Stimulated activated CD8-positive, alpha-beta memory T cell treated with anti-CD3 and anti-CD28 coated beads, Interleukin-7, amount 100 ng/mL, for 24 hours (primary cell): ENCODE results near the gene LSR.
A peak's percentile ranks its signal among the peaks of the same experiment; 100 is the strongest.
"Not testable (repeated sequence)": the region's sequence is repeated elsewhere in the genome, so short reads cannot be mapped to it uniquely, and the experiment has no call there.

Experiments
- DNase-seq: peaks from one replicate; pipeline ENCODE4 v3.0.0-alpha.2; 2020; ENCODE audit warnings: low read depth

The LSR gene

DNA sequence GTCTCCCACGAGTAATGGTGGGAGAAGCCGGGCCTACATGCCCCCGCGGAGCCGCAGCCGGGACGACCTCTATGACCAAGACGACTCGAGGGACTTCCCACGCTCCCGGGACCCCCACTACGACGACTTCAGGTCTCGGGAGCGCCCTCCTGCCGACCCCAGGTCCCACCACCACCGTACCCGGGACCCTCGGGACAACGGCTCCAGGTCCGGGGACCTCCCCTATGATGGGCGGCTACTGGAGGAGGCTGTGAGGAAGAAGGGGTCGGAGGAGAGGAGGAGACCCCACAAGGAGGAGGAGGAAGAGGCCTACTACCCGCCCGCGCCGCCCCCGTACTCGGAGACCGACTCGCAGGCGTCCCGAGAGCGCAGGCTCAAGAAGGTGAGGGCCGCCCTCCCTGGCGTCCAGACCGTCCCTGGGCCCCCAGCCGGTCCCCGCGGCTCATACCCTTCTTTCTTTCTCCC is 18.6 kb downstream of the LSR start:
- peak; percentile 33 for DNase-seq

DNA sequence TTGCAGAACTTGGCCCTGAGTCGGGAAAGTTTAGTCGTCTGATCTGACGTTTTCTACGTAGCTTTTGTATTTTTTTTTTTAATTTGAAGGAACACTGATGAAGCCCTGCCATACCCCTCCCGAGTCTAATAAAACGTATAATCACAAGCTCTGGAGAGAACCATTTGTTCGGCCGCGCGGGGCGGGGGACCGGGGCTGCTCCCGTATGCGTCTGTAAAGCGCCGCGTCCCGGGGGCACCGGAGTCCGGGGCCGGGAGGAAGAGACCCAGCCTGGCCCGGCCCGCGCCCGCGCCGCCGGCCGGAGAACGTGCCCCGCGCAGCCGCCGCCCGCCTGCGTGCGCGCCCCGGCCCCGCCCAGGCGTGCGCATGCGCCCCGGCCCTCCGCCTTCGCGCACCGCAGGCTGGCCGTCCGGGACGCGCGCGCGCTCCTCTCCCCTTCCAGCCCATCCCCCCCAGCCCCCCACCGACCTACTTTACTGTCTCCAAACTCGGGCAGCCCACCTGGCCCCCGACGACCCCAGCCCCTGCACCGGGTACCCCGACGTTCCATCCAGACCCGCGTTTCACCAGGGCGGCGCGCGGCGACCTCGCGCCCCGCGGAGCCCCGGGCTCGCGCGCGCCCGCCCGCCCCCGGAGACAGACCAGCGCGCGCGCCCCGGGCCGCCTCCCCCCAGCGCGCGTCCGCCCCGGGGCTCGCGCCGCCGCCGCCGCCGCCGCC is 19.2 kb downstream of the LSR start:
- peak; percentile 48 for DNase-seq

DNA sequence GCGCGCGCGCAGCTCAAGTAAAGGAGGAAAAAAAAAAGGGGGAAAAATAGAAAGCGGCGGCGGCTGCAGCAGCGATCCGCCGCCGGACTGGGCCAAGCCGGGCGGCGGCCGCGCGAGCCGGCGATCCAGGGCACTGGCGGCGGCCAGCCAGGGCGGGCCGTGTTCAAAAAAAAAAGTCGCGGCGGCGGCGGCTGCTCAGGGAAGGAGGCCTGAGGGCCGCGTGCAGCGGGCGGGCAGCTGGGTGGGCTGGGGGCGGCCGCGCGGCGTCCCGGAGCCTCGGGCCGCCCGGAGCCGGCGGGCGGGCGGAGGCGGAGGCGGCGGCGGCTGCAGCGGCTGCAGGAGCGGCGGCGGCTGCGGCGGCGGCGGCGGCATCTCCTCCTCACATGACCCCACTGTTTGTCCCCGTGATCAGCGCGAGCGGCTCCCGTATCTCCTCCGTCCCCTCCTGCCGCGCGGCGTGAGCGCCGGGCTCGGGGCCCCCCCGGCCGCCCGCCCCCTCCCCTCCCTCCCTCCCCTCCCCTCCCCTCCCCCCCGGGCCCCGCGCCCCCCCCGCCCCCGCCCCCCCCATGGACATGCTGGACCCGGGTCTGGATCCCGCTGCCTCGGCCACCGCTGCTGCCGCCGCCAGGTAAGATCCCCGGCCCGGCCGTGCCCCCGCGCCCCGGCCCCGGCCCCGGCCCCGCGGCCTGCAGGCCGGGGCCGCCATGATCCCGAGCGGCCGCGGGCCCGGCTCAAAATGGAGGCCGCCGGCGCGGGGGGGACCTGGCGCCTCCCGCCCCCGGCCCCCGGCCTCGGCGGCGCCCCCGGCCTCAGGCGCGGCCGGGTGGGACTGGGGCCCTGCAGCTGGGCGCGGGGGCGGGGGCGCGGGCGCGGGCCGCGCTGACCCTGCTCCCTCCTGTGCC is 20.0 kb downstream of the LSR start, which contains the start of gene USF2:
TSS of gene USF2 (plus strand) at position 427 of the 902 bp plus-strand sequence. CDS start at position 567, 140 bp downstream.
- no peak for DNase-seq

DNA sequence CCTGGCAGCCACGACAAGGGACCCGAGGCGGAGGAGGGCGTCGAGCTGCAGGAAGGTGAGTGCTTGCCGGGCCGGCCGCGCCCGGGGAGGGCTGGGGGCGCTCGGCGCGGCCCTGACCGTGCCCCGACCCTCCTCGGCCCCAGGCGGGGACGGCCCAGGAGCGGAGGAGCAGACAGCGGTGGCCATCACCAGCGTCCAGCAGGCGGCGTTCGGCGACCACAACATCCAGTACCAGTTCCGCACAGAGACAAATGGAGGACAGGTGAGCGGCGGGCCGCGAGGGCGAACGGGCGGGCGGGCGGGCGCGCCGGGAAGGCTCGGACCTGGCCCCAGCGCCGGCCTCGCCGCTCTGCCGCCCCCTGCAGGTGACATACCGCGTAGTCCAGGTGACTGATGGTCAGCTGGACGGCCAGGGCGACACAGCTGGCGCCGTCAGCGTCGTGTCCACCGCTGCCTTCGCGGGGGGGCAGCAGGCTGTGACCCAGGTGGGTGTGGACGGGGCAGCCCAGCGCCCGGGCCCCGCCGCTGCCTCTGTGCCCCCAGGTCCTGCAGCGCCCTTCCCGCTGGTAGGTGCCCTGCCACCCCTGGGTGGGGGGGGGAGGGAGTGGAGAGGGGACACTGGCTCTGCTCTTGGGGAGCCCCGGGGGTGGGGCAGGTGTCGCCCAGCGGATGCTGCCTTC is 20.8 kb downstream of the LSR start:
- DNase-seq = peak; percentile 43

DNA sequence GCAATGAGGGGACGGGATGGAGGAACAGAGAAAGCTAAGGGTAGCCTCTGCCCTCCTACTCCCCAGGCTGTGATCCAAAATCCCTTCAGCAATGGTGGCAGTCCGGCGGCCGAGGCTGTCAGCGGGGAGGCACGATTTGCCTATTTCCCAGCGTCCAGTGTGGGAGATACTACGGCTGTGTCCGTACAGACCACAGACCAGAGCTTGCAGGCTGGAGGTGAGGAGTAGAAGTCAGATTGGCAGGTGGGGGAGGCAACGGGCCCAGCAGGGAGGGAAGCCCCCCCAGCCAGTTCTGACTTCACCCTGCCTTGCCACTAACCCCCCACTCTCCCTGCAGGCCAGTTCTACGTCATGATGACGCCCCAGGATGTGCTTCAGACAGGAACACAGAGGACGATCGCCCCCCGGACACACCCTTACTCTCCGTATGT is 21.6 kb downstream of the LSR start:
- no peak for DNase-seq

DNA sequence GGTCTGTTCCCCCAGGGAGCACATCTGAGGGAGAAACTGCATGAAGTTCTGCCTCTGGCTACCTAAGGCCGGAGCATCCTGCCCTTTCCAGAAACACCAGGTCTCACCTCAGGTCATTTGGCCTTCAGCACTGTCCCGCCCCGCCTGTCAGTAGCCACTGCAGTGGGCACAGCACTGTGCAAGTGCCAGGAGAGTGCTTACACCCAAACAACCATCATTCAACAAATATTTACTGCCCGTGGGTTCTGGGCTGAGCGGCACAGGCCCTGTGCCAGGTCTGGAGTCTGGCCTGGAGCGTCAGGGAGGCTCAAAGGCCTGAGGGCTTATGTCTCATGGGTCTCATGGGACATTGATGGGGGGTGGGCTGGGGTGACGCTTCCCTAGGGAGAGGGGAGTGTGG is 22.7 kb downstream of the LSR start:
- DNase-seq = no peak

DNA sequence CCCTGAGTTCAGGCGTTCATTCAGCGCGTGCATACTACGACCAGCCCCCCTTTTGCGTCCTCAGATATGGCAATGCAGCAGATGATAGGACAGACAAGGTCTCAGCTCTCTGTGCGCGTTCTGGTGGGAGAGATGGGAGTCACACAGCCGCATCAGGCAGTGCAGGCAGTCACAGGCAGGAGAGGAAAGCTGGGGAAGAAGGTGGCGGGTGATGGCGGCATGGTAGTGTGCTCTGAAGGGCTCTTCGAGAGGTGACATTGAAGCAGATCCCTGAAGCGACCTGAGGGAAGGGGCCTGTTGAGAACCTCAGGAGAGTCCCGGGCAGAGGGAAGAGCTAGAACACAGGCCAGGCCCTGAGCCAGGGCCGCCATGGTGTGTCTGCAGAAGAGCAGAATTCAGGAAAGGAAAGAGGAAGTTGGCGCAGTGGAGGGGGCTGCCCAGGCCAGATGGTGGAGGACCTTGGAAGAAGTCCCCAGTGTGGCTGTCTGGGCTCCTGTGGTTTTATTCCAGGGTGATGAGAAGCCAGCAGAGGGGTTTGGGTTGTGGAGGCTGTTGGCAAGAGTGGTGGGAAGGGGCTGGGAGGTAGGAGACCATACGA is 23.4 kb downstream of the LSR start:
- no peak for DNase-seq

DNA sequence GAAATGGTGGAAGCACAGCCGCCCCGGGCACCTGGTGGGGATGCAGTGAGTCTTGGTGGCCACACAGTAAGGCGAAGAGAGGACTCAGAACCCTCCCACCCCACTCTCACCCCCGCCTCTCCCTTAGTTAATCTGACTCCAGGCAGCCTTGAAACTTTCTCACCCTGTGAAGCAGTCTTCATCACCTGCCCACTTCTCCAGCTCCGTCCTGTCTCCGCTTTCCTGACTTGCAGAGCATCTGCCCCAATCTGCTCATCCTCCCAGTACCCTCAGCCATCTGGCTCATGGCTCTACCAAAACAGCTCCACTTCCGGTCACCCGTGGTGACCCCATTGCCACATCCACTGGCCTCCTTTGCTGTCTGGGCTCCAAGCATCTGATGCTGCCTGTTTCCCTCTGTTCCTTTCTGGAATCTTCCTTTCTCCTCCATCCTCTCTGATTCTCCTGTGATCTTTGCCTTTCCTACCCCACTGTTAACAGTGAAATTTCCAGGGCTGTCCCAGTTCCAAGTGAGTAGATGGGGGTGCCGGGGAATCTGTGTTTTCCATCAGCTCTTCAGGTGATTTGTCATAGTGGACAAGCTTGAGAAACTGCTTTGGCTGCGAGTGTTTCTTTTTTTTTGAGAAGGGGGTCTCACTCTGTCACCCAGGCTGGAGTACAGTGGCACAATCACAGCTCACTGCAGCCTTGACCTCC is 24.3 kb downstream of the LSR start:
- no peak for DNase-seq

DNA sequence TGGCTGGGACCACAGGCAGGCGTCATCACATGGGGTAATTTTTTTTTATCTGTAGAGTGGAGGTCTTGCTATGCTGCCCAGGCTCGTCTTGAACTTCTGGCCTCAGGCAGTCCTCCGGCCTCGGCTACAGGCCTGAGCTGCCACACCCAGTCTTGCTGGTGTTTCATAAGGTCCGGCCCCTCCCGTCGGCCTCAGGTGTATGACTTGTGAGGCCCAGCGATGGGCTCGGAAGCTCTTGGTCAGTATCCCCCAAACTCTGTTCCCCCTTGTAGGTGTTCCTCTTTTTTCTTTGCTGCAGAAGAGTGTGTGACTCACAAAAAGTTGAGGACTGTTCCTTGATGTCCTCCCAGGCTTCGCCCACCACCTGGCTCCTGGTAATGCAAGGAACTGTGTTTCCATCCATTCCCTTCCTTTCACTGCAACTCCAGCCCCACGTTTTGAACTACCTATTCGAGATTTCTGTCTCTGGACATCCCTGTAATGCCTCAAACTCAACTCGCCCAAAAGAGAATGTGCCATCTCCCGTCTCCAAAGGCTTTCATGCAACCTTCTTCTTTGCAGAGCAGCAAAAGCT is 25.0 kb downstream of the LSR start:
- no peak for DNase-seq

DNA sequence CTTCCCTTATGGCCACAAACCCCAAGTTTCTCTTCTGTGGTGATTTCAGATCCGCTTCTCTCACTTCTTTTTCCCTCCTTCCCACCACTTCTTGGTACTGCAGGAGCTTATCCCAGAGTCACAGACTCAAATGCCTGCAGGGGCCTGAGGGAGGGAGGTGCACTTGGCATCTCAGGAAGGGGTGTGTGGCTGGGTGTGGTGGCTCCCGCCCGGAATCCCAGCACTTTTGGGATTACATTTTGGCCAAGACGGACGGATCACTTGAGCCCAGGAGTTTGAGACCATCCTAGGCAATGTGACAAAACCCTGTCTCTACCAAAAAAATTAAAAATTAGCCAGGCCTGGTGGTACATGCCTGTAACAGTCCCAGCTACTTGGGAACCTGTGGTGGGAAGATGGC is 25.5 kb downstream of the LSR start:
- no peak for DNase-seq

DNA sequence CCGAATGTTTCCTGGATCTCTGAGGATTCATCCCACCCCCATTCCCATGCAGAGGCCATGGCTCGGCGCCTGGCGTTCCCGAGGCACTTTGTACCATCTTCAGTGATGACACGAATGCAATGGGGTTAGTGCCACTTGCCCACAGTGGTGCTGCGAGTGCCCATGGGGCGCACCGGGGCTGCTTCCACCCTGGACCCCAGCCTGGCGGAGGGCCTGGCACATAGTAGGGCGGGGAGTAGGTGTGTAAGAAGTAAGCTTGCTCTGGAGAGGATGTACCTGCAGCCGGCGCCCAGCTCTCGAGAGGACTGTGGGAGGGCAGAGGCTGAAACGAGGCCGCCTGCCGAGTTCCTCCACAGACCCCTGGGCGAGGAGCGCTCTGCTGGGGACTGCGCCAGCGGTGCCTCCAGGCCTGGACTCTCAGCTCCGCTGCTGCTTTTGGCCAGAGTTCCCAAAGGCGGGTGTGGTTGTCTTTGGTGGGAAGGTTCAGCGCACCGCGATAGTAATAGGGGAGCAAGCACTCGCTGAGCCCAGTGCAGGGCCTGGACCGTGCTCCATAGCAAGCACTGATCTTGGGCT is 28.0 kb downstream of the LSR start:
- DNase-seq = no peak

DNA sequence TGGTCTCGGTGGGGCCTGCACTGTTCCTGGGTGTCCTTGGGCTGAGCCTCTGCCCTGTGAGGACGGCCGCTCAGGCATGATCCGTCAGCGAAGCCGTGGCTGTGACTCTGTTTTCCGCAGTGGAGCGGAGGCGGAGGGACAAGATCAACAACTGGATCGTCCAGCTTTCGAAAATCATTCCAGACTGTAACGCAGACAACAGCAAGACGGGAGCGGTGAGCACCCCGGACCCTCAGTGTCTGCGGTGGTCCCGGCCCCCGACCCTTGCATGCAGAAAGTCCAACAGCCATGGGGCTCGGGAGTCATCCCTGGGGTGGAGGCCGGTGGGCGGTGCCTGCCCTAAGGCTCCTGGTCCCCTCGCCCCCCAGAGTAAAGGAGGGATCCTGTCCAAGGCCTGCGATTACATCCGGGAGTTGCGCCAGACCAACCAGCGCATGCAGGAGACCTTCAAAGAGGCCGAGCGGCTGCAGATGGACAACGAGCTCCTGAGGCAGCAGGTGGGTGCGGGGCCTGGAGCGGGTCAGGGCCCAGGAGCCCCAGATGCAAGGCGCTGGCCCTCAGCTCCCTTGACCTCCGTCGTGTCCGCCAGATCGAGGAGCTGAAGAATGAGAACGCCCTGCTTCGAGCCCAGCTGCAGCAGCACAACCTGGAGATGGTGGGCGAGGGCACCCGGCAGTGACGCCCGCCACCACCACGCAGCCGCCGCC is 29.9 kb downstream of the LSR start:
- no peak for DNase-seq

DNA sequence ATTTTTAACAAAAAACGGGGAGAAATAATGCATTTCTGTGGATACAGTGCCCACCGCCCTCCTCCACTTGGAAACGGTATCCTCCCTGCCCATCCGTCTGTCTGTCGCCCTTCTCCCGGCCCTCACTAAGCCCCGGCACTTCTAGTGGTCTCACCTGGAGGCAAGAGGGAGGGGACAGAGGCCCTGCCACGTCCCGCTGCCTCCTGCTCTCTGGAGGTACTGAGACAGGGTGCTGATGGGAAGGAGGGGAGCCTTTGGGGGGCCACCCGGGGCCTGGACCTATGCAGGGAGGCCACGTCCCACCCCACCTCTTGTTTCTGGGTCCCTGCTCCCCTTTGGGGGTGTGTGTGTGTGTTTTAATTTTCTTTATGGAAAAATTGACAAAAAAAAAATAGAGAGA is 30.6 kb downstream of the LSR start:
- no peak for DNase-seq

DNA sequence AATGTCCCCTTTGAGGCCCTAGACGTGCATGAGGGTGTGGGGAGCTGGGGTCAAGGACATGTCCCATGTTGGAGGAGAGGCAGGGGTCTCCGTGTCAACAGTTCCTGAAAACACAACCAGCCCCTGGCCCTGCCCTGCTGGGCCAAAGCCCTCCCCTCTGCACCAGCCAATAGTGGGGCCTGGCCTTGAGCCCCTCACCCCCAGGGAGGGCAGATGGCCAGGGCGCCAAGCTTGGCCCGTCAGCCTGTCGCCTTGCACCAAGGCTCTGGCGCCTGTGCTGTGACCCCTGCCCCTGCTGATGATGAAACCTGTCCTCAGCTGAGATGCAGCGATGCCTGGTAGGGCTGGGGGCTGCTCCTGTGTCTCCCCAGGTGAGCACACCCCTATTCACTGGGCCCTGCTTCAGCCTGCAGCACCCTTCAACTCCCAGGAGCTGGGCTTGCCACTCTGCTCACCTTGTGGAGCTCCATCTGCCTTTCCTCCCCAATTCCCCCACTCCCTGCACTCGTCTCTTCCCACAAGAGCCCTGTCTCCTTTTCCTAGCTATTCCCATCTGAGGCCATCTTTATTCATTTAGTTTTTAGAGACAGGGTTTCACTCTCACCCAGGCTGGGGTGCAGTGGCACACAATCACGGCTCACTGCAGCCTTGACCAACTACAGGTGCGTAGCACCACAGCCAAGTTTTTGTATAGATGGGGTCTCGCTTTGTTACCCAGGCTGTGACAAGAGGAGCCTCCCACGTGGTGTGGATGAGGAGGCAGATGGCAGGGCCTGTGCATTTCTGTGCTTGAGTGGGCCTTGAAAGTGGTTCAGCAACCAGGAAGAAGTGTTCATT is 31.4 kb downstream of the LSR start:
- DNase-seq = no peak

DNA sequence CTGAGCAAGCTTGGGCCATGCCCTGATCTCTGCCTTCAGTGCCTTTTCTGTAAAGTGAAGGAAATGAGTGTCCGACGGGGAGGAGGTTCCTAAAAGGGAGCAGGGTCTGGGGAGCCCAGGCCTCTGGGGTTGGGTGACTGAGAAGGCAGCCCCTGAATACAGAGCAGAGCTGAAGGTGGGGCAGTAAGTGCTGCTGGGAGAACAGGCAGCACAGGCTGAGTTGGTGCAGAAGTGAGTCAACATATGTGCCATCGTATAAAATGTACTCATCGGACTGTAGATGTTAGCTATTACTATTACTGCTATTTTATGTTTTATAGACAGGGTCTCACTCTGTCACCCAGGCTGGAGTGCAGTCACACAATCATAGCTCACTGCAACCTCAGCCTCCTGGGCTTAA is 32.5 kb downstream of the LSR start:
- DNase-seq = no peak

DNA sequence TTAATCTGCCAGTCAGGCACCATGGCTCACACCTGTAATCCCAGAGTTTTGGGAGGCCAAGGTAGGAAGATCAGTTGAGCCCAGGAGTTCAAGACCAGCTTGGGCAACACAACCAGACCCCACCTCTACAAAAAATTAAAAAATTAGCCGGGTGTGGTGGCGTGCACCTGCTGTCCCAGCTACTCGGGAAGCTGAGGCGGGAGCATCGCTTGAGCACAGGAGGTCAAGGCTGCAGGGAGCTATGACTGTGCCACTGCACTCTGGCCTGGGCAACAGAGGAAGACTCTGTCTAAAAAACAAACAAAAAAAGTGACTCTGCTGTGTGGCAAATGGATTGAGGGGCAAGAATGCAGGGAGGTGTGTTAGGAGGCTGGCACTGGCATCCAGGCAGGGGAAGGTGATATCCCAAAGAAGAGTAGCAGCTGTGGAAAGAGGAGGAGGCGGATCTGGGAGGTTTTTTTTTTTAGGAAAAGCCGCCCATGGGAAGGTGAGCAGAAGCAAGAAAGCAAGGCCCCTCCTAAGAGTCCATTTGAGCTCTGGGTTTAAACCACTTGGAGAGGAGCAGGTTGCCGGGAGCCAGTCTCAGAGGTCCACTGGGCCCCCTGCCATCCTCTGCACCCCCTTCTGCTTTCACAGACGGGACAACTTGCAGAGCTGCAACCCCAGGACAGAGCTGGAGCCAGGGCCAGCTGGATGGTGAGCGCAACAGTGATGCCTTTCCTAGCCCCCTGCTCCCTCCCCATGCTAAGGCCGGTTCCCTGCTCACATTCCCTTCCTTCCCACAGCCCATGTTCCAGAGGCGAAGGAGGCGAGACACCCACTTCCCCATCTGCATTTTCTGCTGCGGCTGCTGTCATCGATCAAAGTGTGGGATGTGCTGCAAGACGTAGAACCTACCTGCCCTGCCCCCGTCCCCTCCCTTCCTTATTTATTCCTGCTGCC is 35.6 kb downstream of the LSR start:
- DNase-seq = no peak

DNA sequence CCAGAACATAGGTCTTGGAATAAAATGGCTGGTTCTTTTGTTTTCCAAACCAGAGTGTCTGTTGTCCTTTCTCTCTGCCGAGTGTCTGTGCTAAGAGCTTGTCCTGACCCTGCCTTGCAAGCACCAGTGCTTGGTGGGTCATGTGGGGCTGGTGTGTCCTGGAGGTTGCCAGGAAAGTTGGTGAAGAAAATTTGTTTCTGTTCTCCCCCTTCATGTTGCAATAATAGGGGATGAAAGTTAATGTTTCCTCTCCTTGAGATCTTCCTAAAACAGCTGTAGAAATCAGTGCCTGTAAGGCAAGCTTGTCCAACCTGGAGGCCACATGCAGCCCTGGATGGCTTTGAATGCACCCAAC is 36.3 kb downstream of the LSR start:
- DNase-seq = no peak

DNA sequence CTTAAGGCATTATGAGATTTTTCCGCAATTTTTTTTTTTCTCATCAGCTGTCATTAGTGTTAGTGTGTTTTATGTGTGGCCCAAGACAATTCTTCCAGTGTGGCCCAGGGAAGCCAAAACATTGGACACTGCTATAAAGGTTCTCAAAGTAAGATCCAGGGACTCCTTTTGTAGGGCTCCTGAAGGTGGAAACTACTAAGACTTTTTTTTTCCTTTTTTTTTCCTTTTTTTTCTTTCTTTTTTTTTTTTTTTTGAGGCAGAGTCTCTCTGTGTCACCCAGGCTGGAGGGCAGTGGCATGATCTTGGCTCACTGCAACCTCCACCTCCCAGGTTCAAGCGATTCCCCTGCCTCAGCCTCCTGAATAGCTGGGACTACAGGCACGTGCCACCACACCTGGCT is 36.7 kb downstream of the LSR start:
- not testable (repeated sequence) for DNase-seq
